ENCODE results near the gene PCDHB15. TPM values are rescaled to one million over a fixed set of nuclear protein-coding genes. Genes with fewer than 3 reads are reported as not detected.
"Not testable (repeated sequence)": the region's sequence is repeated elsewhere in the genome, so short reads cannot be mapped to it uniquely, and the experiment has no call there.

PCDHB15 gene
- polyA plus RNA-seq, 1 of the 3 experiments (the other 2 are of a cell fraction), result 0.99 TPM

DNA sequence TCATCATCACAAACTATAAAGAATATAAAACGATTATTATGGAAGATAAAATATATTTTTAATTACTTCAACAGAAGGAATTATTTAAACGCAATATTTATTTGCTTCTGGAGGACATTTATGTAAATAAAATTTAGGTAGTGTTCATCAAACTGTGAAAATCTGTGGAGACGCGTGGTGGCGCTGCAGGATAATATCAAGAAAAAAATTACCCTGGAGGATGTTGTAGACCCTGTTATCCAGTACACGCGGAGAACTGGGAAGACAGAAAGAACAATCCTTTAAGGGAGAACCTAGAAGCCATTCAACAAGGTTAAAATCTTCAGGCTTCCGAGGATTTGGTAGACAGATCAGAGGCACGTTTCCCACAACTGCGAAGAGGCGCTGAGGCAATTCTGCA, 36.7 kb upstream of the PCDHB15 start, which contains the start of gene PCDHB12:
Gene PCDHB12 (plus strand): TSS at position 242 of the 400 bp plus-strand sequence. CDS start 189 bp downstream, outside the sequence.
- H3K4me3 ChIP-seq (ENCODE audit: low read depth in 2 of 2, low read length in 1 of 2), result peak within 1 kb of the TSS; percentile 44 to 46
- H3K27me3 ChIP-seq (ENCODE audit: insufficient read depth), result no peaks in the 10 kb centered on the region
- peak; percentile 24; the same call in 1 of the 2 replicates for TF ChIP-seq SMC3 (IDR thresholded peaks at IDR 0.05; ENCODE audit: low read depth, low read length)
- no peak for TF ChIP-seq RFX5 (IDR thresholded peaks at IDR 0.05; ENCODE audit: low read length)
- TF ChIP-seq RAD21 (IDR thresholded peaks at IDR 0.05; ENCODE audit: low read length), result peak; percentile 55
- TF ChIP-seq, protein P1, sequence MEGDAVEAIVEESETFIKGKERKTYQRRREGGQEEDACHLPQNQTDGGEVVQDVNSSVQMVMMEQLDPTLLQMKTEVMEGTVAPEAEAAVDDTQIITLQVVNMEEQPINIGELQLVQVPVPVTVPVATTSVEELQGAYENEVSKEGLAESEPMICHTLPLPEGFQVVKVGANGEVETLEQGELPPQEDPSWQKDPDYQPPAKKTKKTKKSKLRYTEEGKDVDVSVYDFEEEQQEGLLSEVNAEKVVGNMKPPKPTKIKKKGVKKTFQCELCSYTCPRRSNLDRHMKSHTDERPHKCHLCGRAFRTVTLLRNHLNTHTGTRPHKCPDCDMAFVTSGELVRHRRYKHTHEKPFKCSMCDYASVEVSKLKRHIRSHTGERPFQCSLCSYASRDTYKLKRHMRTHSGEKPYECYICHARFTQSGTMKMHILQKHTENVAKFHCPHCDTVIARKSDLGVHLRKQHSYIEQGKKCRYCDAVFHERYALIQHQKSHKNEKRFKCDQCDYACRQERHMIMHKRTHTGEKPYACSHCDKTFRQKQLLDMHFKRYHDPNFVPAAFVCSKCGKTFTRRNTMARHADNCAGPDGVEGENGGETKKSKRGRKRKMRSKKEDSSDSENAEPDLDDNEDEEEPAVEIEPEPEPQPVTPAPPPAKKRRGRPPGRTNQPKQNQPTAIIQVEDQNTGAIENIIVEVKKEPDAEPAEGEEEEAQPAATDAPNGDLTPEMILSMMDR (IDR thresholded peaks at IDR 0.05), result peak; percentile 56
- no peaks in the 10 kb centered on the region for H3F3A ChIP-seq (replicated peaks; ENCODE audit: insufficient read depth)
- no peaks in the 10 kb centered on the region for H4K20me1 ChIP-seq (ENCODE audit: insufficient read depth)
- DNase-seq, result peak; percentile 50
- POLR2A ChIA-PET, result no interaction called here
- no peak within 1 kb of the TSS; a peak in 1 of 4 replicates for H3K27ac ChIP-seq (ENCODE audit: low read depth in 2 of 2, low read length in 1 of 2)
- no peaks in the 10 kb centered on the region; the same call in 1 of the 2 replicates for H3K9me3 ChIP-seq
- WGBS (ENCODE audit: low lambda C conversion rate), result 16% methylated on average over 11 of the region's 11 CpGs
- H2AFZ ChIP-seq (ENCODE audit: low read depth), result no peak within 1 kb of the TSS
- peak within 1 kb of the TSS; percentile 48; the same call in 1 of the 2 replicates for H3K4me2 ChIP-seq
- no peaks in the 10 kb centered on the region for H3K79me2 ChIP-seq (ENCODE audit: insufficient read depth)
- no peaks in the 10 kb centered on the region for H3K9me2 ChIP-seq
- H3K4me1 ChIP-seq (ENCODE audit: control insufficient read depth in 1 of 2, insufficient read depth in 2 of 2, low read depth in 1 of 2, low read length in 1 of 2), result no peaks in the 10 kb centered on the region
- no peaks in the 10 kb centered on the region for H3K36me3 ChIP-seq (replicated peaks in 1 of 2; ENCODE audit: control insufficient read depth in 1 of 2, insufficient read depth in 2 of 2, low read length in 1 of 2)
- CTCF ChIA-PET, result interaction anchor here (0.6 to 2.7 kb wide), 17 partner anchors 8 to 367 kb away, joined by 3 to 13 read pairs (median 4); partner anchors contain the start of genes PCDHB11, PCDHB14, PCDHB6 and PCDHB8
- no peak within 1 kb of the TSS for H3K9ac ChIP-seq

DNA sequence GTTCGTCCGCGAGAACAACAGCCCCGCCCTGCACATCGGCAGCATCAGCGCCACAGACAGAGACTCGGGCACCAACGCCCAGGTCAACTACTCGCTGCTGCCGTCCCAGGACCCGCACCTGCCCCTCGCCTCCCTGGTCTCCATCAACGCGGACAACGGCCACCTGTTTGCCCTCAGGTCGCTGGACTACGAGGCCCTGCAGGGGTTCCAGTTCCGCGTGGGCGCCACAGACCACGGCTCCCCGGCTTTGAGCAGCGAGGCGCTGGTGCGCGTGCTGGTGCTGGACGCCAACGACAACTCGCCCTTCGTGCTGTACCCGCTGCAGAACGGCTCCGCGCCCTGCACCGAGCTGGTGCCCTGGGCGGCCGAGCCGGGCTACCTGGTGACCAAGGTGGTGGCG, 34.9 kb upstream of the PCDHB15 start:
- H2AFZ ChIP-seq (ENCODE audit: low read depth); DNase-seq; CTCF ChIA-PET; H3K4me3 ChIP-seq (ENCODE audit: low read depth in 2 of 2, low read length in 1 of 2); POLR2A ChIA-PET; H3K9me2 ChIP-seq; H3K9ac ChIP-seq; H3F3A ChIP-seq (replicated peaks; ENCODE audit: insufficient read depth); H3K79me2 ChIP-seq (ENCODE audit: insufficient read depth); H4K20me1 ChIP-seq (ENCODE audit: insufficient read depth); H3K36me3 ChIP-seq (replicated peaks in 1 of 2; ENCODE audit: control insufficient read depth in 1 of 2, insufficient read depth in 2 of 2, low read length in 1 of 2); H3K27me3 ChIP-seq (ENCODE audit: insufficient read depth); H3K4me2 ChIP-seq; H3K27ac ChIP-seq (ENCODE audit: low read depth in 2 of 2, low read length in 1 of 2); H3K4me1 ChIP-seq (ENCODE audit: control insufficient read depth in 1 of 2, insufficient read depth in 2 of 2, low read depth in 1 of 2, low read length in 1 of 2); H3K9me3 ChIP-seq: not testable (repeated sequence)
- WGBS (ENCODE audit: low lambda C conversion rate), result 87% methylated on average over 26 of the region's 39 CpGs

DNA sequence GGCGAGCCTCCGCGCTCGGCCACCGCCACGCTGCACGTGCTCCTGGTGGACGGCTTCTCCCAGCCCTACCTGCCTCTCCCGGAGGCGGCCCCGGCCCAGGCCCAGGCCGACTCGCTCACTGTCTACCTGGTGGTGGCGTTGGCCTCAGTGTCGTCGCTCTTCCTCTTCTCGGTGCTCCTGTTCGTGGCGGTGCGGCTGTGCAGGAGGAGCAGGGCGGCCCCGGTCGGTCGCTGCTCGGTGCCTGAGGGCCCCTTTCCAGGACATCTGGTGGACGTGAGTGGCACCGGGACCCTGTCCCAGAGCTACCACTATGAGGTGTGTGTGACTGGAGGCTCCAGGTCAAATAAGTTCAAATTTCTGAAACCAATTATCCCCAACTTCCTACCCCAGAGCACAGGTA, 34.3 kb upstream of the PCDHB15 start:
- H3K79me2 ChIP-seq (ENCODE audit: insufficient read depth); H3K4me3 ChIP-seq (ENCODE audit: low read depth in 2 of 2, low read length in 1 of 2); H3F3A ChIP-seq (replicated peaks; ENCODE audit: insufficient read depth); H3K9me2 ChIP-seq; H3K9me3 ChIP-seq; H3K27me3 ChIP-seq (ENCODE audit: insufficient read depth); POLR2A ChIA-PET; H3K27ac ChIP-seq (ENCODE audit: low read depth in 2 of 2, low read length in 1 of 2); H3K4me1 ChIP-seq (ENCODE audit: control insufficient read depth in 1 of 2, insufficient read depth in 2 of 2, low read depth in 1 of 2, low read length in 1 of 2); H2AFZ ChIP-seq (ENCODE audit: low read depth); H3K9ac ChIP-seq; H3K36me3 ChIP-seq (replicated peaks in 1 of 2; ENCODE audit: control insufficient read depth in 1 of 2, insufficient read depth in 2 of 2, low read length in 1 of 2); H4K20me1 ChIP-seq (ENCODE audit: insufficient read depth); H3K4me2 ChIP-seq; DNase-seq; CTCF ChIA-PET: not testable (repeated sequence)
- WGBS (ENCODE audit: low lambda C conversion rate), result 81% methylated on average over 13 of the region's 27 CpGs
